ENCODE data around the gene AMOTL1.

The AMOTL1 gene

DNA sequence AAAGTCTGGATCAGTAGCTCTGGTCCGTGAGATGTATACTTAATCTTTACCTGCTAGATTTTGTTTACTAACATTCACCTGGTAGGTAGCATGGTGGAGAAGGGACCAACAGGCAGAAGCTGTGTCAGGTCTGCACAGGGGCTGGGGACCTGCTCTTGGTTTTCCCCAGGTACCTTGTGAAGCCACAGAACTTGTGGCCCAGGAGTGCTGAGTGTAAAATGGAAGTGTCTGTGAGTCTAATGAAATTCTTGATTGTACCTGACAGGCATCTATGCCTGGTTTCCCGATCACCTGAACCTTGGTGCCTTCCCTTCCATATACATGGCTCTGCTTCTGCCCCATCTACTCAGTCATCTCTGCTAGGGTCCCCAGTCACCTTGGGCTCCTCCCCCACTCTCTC is 110.8 kb downstream of the AMOTL1 start:
- no peaks in the 10 kb centered on the region for H3K27me3 ChIP-seq (ENCODE audit: control insufficient read depth, insufficient read depth, low read length)
- H3K9ac ChIP-seq (ENCODE audit: low read depth, low read length) = no peak overlapping the region
- no peak overlapping the region for H3K4me2 ChIP-seq (ENCODE audit: low read length)
- no peak overlapping the region for H3K4me3 ChIP-seq (ENCODE audit: low read length)
- H3K36me3 ChIP-seq (ENCODE audit: insufficient read depth, low read length) = peaks cover 58% of the 10 kb centered on the region
- H3K9me3 ChIP-seq (replicated peaks; ENCODE audit: low read length) = no peaks in the 10 kb centered on the region
- peaks cover 25% of the 10 kb centered on the region for H3K4me1 ChIP-seq (ENCODE audit: control insufficient read depth, insufficient read depth, low read length)

GRCh38 chr11:94880216-94880615 is 112.1 kb downstream of the AMOTL1 start:
- no peak overlapping the region for H3K4me3 ChIP-seq (ENCODE audit: low read length)
- no peaks in the 10 kb centered on the region for H3K9me3 ChIP-seq (replicated peaks; ENCODE audit: low read length)
- H3K36me3 ChIP-seq (ENCODE audit: insufficient read depth, low read length) = peaks cover 64% of the 10 kb centered on the region
- no peak overlapping the region for H3K4me2 ChIP-seq (ENCODE audit: low read length)
- H3K9ac ChIP-seq (ENCODE audit: low read depth, low read length) = no peak overlapping the region
- no peaks in the 10 kb centered on the region for H3K27me3 ChIP-seq (ENCODE audit: control insufficient read depth, insufficient read depth, low read length)
- peaks cover 28% of the 10 kb centered on the region for H3K4me1 ChIP-seq (ENCODE audit: control insufficient read depth, insufficient read depth, low read length)

GRCh38 chr11:94882931-94883330 is 114.8 kb downstream of the AMOTL1 start:
- Histone ChIP-seq H3K4me2 (ENCODE audit: low read length) (no peak overlapping the region), H3K4me3 (ENCODE audit: low read length) (no peak overlapping the region), H3K9me3 (replicated peaks; ENCODE audit: low read length) (no peaks in the 10 kb centered on the region), H3K36me3 (ENCODE audit: insufficient read depth, low read length) (peaks cover 55% of the 10 kb centered on the region), H3K27me3 (ENCODE audit: control insufficient read depth, insufficient read depth, low read length) (no peaks in the 10 kb centered on the region), H3K4me1 (ENCODE audit: control insufficient read depth, insufficient read depth, low read length) (peaks cover 10% of the 10 kb centered on the region), H3K9ac (ENCODE audit: low read depth, low read length) (no peak overlapping the region)

DNA sequence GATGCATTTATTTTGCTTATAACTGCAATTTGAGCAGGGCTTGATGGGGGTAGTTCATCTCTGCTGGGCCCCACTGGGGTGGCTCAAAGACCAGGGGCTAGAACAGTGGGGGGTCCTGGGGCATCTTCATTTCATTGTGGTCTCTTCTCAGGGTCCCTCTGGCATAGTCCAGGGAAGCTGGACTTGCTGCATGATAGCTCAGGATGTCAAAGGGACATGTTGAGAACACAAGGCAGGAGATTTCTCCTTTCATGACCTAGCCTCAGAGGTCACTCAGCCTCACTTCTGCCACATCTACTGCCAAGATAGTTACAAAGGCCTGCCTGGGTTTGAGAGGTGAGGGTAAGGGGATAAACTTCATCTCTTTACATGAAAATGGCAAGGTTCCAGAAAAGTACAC is 115.7 kb downstream of the AMOTL1 start:
- H3K4me2 ChIP-seq (ENCODE audit: low read length) = no peak overlapping the region
- peaks cover 46% of the 10 kb centered on the region for H3K36me3 ChIP-seq (ENCODE audit: insufficient read depth, low read length)
- H3K4me3 ChIP-seq (ENCODE audit: low read length) = no peak overlapping the region
- no peaks in the 10 kb centered on the region for H3K9me3 ChIP-seq (replicated peaks; ENCODE audit: low read length)
- H3K9ac ChIP-seq (ENCODE audit: low read depth, low read length) = no peak overlapping the region
- peaks cover 10% of the 10 kb centered on the region for H3K4me1 ChIP-seq (ENCODE audit: control insufficient read depth, insufficient read depth, low read length)
- no peaks in the 10 kb centered on the region for H3K27me3 ChIP-seq (ENCODE audit: control insufficient read depth, insufficient read depth, low read length)

DNA sequence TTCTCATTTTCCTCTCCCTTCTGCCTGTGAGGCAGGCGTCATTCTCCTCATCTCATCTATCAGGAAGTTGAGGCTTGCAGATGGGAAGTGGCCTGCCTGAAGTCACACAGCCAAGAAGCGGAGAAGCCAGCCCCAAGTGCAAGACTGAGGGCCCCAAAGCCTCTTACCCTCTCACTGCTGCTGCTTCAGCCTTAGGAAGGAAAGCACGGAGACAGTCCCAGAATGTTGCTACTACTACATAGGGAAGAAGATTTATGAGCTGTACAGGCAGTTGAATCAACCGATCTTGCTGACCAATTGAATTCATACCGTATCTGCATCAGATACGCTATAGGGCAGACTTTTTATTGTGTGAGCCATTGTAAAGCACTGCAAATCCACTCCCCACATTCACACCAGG is 116.2 kb downstream of the AMOTL1 start:
- H3K27me3 ChIP-seq (ENCODE audit: control insufficient read depth, insufficient read depth, low read length) = no peaks in the 10 kb centered on the region
- peaks cover 41% of the 10 kb centered on the region for H3K36me3 ChIP-seq (ENCODE audit: insufficient read depth, low read length)
- H3K9ac ChIP-seq (ENCODE audit: low read depth, low read length) = no peak overlapping the region
- H3K4me1 ChIP-seq (ENCODE audit: control insufficient read depth, insufficient read depth, low read length) = peaks cover 10% of the 10 kb centered on the region
- H3K9me3 ChIP-seq (replicated peaks; ENCODE audit: low read length) = no peaks in the 10 kb centered on the region
- no peak overlapping the region for H3K4me2 ChIP-seq (ENCODE audit: low read length)
- no peak overlapping the region for H3K4me3 ChIP-seq (ENCODE audit: low read length)

GRCh38 chr11:94885133-94885532 is 117.0 kb downstream of the AMOTL1 start:
- H3K9ac ChIP-seq (ENCODE audit: low read depth, low read length) = no peak overlapping the region
- peaks cover 7% of the 10 kb centered on the region for H3K4me1 ChIP-seq (ENCODE audit: control insufficient read depth, insufficient read depth, low read length)
- H3K4me2 ChIP-seq (ENCODE audit: low read length) = no peak overlapping the region
- H3K27me3 ChIP-seq (ENCODE audit: control insufficient read depth, insufficient read depth, low read length) = no peaks in the 10 kb centered on the region
- peaks cover 35% of the 10 kb centered on the region for H3K36me3 ChIP-seq (ENCODE audit: insufficient read depth, low read length)
- no peaks in the 10 kb centered on the region for H3K9me3 ChIP-seq (replicated peaks; ENCODE audit: low read length)
- H3K4me3 ChIP-seq (ENCODE audit: low read length) = no peak overlapping the region

DNA sequence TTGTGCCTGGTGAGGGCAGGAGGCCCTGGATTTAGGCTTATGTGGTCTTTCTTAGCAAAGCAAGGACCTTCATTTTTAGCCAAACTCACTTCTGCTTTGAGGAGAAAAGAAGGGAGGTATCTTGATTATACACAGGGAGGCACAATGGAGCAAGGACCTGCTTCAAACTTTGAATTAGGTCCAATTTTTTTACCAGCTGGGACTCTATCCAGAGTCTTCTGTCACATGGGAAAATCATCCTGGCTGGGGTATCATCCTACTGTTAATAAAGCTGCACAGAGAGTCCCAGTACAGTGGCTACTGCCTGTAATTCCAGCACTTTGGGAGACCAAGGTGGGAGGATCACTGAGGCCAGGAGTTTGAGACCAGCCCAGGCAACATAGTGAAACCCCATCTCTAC is 117.4 kb downstream of the AMOTL1 start:
- Histone ChIP-seq H3K36me3 (ENCODE audit: insufficient read depth, low read length) (peaks cover 35% of the 10 kb centered on the region), H3K9ac (ENCODE audit: low read depth, low read length) (no peak overlapping the region), H3K9me3 (replicated peaks; ENCODE audit: low read length) (no peaks in the 10 kb centered on the region), H3K27me3 (ENCODE audit: control insufficient read depth, insufficient read depth, low read length) (no peaks in the 10 kb centered on the region), H3K4me2 (ENCODE audit: low read length) (no peak overlapping the region), H3K4me1 (ENCODE audit: control insufficient read depth, insufficient read depth, low read length) (peaks cover 7% of the 10 kb centered on the region), H3K4me3 (ENCODE audit: low read length) (no peak overlapping the region)

DNA sequence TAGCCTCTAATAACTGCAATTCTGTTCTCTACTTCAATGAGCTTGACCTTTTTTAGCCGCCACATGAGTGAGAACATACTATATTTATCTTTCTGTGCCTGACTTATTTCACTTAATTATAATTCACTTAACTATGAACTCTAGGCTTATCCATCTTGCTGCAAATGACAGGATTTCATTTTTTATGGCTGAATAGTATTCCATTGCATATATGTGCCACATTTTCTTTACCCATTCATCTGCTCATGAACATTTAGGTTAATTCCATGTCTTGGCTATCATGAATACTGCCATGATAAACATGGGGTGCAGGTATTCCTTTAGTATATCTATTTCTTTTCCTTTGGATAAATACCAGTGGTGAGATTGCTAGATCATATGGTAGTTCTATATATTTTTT is 120.0 kb downstream of the AMOTL1 start:
- no peak overlapping the region for H3K9ac ChIP-seq (ENCODE audit: low read depth, low read length)
- peaks cover 7% of the 10 kb centered on the region for H3K4me1 ChIP-seq (ENCODE audit: control insufficient read depth, insufficient read depth, low read length)
- H3K27me3 ChIP-seq (ENCODE audit: control insufficient read depth, insufficient read depth, low read length) = no peaks in the 10 kb centered on the region
- no peak overlapping the region for H3K4me3 ChIP-seq (ENCODE audit: low read length)
- H3K4me2 ChIP-seq (ENCODE audit: low read length) = no peak overlapping the region
- H3K9me3 ChIP-seq (replicated peaks; ENCODE audit: low read length) = no peaks in the 10 kb centered on the region
- H3K36me3 ChIP-seq (ENCODE audit: insufficient read depth, low read length) = peaks cover 23% of the 10 kb centered on the region

- H3K9ac ChIP-seq (ENCODE audit: low read depth, low read length) = no peak overlapping the region
- H3K36me3 ChIP-seq (ENCODE audit: insufficient read depth, low read length) = peaks cover 8% of the 10 kb centered on the region
- no peak overlapping the region for H3K4me3 ChIP-seq (ENCODE audit: low read length)
- H3K27me3 ChIP-seq (ENCODE audit: control insufficient read depth, insufficient read depth, low read length) = no peaks in the 10 kb centered on the region
- H3K9me3 ChIP-seq (replicated peaks; ENCODE audit: low read length) = no peaks in the 10 kb centered on the region
- H3K4me2 ChIP-seq (ENCODE audit: low read length) = no peak overlapping the region
- peaks cover 7% of the 10 kb centered on the region for H3K4me1 ChIP-seq (ENCODE audit: control insufficient read depth, insufficient read depth, low read length)
These were observed 127.3 kb downstream of the AMOTL1 start for GRCh38 chr11:94895451-94895850.

GRCh38 chr11:94895971-94896370 is 127.8 kb downstream of the AMOTL1 start:
- Histone ChIP-seq H3K27me3 (ENCODE audit: control insufficient read depth, insufficient read depth, low read length) (no peaks in the 10 kb centered on the region), H3K4me3 (ENCODE audit: low read length) (no peak overlapping the region), H3K36me3 (ENCODE audit: insufficient read depth, low read length) (peaks cover 8% of the 10 kb centered on the region), H3K9ac (ENCODE audit: low read depth, low read length) (no peak overlapping the region), H3K4me1 (ENCODE audit: control insufficient read depth, insufficient read depth, low read length) (peaks cover 7% of the 10 kb centered on the region), H3K9me3 (replicated peaks; ENCODE audit: low read length) (no peaks in the 10 kb centered on the region), H3K4me2 (ENCODE audit: low read length) (no peak overlapping the region)

DNA sequence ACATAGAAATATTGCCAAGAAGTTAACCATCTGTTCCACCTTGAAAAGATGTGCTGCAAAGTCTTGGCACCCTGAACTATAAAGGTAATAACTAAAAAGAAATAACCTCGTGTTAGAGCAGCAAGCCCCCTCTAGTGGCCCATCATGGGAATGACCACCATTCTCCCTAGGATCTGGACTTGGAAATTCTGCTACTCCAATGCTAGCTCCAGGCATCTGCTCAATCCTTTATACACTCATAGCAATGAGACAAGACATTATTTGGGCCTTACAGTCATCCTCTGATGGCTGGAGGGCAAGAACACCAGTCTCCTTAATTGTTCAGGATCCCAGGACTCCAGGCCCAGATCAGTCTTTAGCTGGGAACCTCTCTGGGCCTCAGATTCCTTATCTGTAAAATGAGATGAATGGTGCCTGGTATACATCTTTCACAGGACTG is 129.2 kb downstream of the AMOTL1 start:
- H3K27me3 ChIP-seq (ENCODE audit: control insufficient read depth, insufficient read depth, low read length) = no peaks in the 10 kb centered on the region
- no peak overlapping the region for H3K4me3 ChIP-seq (ENCODE audit: low read length)
- no peak overlapping the region for H3K4me2 ChIP-seq (ENCODE audit: low read length)
- H3K9ac ChIP-seq (ENCODE audit: low read depth, low read length) = no peak overlapping the region
- H3K36me3 ChIP-seq (ENCODE audit: insufficient read depth, low read length) = peaks cover 8% of the 10 kb centered on the region
- H3K4me1 ChIP-seq (ENCODE audit: control insufficient read depth, insufficient read depth, low read length) = peaks cover 7% of the 10 kb centered on the region
- no peaks in the 10 kb centered on the region for H3K9me3 ChIP-seq (replicated peaks; ENCODE audit: low read length)

GRCh38 chr11:94907226-94907625 is 139.1 kb downstream of the AMOTL1 start:
- no peaks in the 10 kb centered on the region for H3K27me3 ChIP-seq (ENCODE audit: control insufficient read depth, insufficient read depth, low read length)
- H3K9ac ChIP-seq (ENCODE audit: low read depth, low read length) = no peak overlapping the region
- no peaks in the 10 kb centered on the region for H3K4me1 ChIP-seq (ENCODE audit: control insufficient read depth, insufficient read depth, low read length)
- H3K9me3 ChIP-seq (replicated peaks; ENCODE audit: low read length) = no peaks in the 10 kb centered on the region
- peaks cover 3% of the 10 kb centered on the region for H3K36me3 ChIP-seq (ENCODE audit: insufficient read depth, low read length)
- H3K4me3 ChIP-seq (ENCODE audit: low read length) = no peak overlapping the region
- no peak overlapping the region for H3K4me2 ChIP-seq (ENCODE audit: low read length)

Measured in skeletal muscle satellite cell (primary cell).